ENCODE results near the gene SYNDIG1.

The SYNDIG1 gene

DNA sequence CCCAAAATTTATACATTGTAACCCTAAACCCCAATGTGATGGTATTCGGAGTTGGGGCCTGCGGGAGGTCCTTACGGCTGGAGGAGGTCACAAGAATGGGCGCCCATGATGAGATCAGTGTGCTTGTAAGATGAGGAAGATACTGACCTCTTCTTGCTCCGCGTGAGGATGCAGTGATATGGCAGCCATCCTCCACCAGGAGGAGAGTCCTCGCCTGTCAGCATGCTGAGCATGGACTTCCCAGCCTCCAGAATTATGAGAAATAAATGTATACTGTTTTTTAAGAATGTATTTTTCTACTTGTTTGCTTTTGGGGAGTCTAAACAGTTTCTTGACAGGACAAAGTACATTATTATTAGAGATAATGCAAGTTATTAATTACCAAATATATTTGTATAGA, 8.7 kb upstream of the SYNDIG1 start:
- Histone ChIP-seq H2AFZ (ENCODE audit: low read depth, low read length) (no peak overlapping the region), H3K27me3 (ENCODE audit: control insufficient read depth in 1 of 2, insufficient read depth in 1 of 2, low read length in 2 of 2) (peaks cover 64 to 79% of the 10 kb centered on the region in 2 experiments), H3K36me3 (ENCODE audit: control insufficient read depth in 1 of 2, insufficient read depth in 2 of 2, low read depth in 1 of 2, low read length in 2 of 2) (no peaks in the 10 kb centered on the region), H3K4me1 (ENCODE audit: control insufficient read depth, insufficient read depth, low read depth, low read length) (peaks cover 2% of the 10 kb centered on the region), H4K8ac (ENCODE audit: low read length) (no peak overlapping the region), H3K4ac (ENCODE audit: low read depth in 1 of 2, low read length in 2 of 2) (no peak overlapping the region), H3K9me3 (ENCODE audit: control insufficient read depth, low read length) (no peaks in the 10 kb centered on the region), H3K23ac (ENCODE audit: low read length in 2 of 2) (no peak overlapping the region), H3K4me2 (ENCODE audit: low read length, poor library complexity, severe bottlenecking) (no peak overlapping the region), H2BK15ac (ENCODE audit: low read depth, poor library complexity, severe bottlenecking) (no peak overlapping the region), H3K18ac (ENCODE audit: low read depth in 1 of 2, low read length in 2 of 2) (no peak overlapping the region), H2BK5ac (ENCODE audit: low read depth, low read length, poor library complexity, severe bottlenecking) (no peak overlapping the region), H2BK120ac (ENCODE audit: low read depth, low read length) (no peak overlapping the region), H3K14ac (ENCODE audit: low read length in 2 of 2) (no peak overlapping the region), H3K79me1 (replicated peaks; ENCODE audit: low read length, poor library complexity, severe bottlenecking) (no peaks in the 10 kb centered on the region), H3K27ac (ENCODE audit: low read length, poor library complexity, severe bottlenecking) (no peak overlapping the region), H2BK12ac (ENCODE audit: low read length in 2 of 2) (no peak overlapping the region), H2AK5ac (ENCODE audit: low read length, severe bottlenecking) (no peak overlapping the region), H3K9ac (ENCODE audit: low read length) (no peak overlapping the region), H4K91ac (ENCODE audit: low read length) (no peak overlapping the region), H3K4me3 (ENCODE audit: insufficient read depth in 1 of 2, low read depth in 1 of 2, low read length in 2 of 2) (no peak overlapping the region)
- DNase-seq, result no peak
- WGBS, result 94% methylated on average over 6 of the region's 7 CpGs

DNA sequence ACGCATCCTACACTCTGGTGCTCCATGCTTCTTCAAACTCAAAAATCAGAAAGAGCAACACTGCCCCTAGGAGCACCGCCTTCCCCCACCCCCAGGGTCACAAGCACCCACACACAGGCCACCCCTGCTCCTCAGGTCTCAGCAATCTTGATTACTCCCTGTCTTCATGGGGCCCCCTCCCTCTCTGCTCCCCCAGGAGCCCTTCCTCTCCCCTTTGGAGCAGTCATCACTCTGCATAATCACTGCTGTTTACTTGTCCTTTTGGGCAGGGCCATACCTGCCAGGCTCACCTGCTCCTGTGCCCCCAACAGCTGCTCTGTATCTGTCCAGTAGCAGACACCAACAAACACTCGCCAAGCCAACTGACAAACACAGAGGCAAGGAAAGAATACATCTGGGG, 7.6 kb upstream of the SYNDIG1 start:
- Histone ChIP-seq H4K91ac (ENCODE audit: low read length) (no peak overlapping the region), H3K18ac (ENCODE audit: low read depth in 1 of 2, low read length in 2 of 2) (no peak overlapping the region), H3K79me1 (replicated peaks; ENCODE audit: low read length, poor library complexity, severe bottlenecking) (no peaks in the 10 kb centered on the region), H3K23ac (ENCODE audit: low read length in 2 of 2) (no peak overlapping the region), H3K4me2 (ENCODE audit: low read length, poor library complexity, severe bottlenecking) (no peak overlapping the region), H3K36me3 (ENCODE audit: control insufficient read depth in 1 of 2, insufficient read depth in 2 of 2, low read depth in 1 of 2, low read length in 2 of 2) (no peaks in the 10 kb centered on the region), H4K8ac (ENCODE audit: low read length) (no peak overlapping the region), H3K27me3 (ENCODE audit: control insufficient read depth in 1 of 2, insufficient read depth in 1 of 2, low read length in 2 of 2) (peaks cover 64 to 68% of the 10 kb centered on the region in 2 experiments), H3K9me3 (ENCODE audit: control insufficient read depth, low read length) (no peaks in the 10 kb centered on the region), H3K4ac (ENCODE audit: low read depth in 1 of 2, low read length in 2 of 2) (no peak overlapping the region), H2AFZ (ENCODE audit: low read depth, low read length) (no peak overlapping the region), H2BK5ac (ENCODE audit: low read depth, low read length, poor library complexity, severe bottlenecking) (no peak overlapping the region), H3K9ac (ENCODE audit: low read length) (no peak overlapping the region), H3K4me1 (ENCODE audit: control insufficient read depth, insufficient read depth, low read depth, low read length) (no peaks in the 10 kb centered on the region), H2AK5ac (ENCODE audit: low read length, severe bottlenecking) (no peak overlapping the region), H3K27ac (ENCODE audit: low read length, poor library complexity, severe bottlenecking) (no peak overlapping the region), H2BK15ac (ENCODE audit: low read depth, poor library complexity, severe bottlenecking) (no peak overlapping the region), H3K14ac (ENCODE audit: low read length in 2 of 2) (no peak overlapping the region), H3K4me3 (ENCODE audit: insufficient read depth in 1 of 2, low read depth in 1 of 2, low read length in 2 of 2) (no peak overlapping the region), H2BK12ac (ENCODE audit: low read length in 2 of 2) (no peak overlapping the region), H2BK120ac (ENCODE audit: low read depth, low read length) (no peak overlapping the region)
- DNase-seq, result no peak
- WGBS, result 67% methylated on average over 3 of the region's 3 CpGs

- H3K27me3 ChIP-seq (ENCODE audit: control insufficient read depth in 1 of 2, insufficient read depth in 1 of 2, low read length in 2 of 2), result peaks cover 61 to 66% of the 10 kb centered on the region in 2 experiments
- H2BK120ac ChIP-seq (ENCODE audit: low read depth, low read length), result no peak overlapping the region
- no peak overlapping the region for H3K14ac ChIP-seq (ENCODE audit: low read length in 2 of 2)
- no peak overlapping the region for H3K23ac ChIP-seq (ENCODE audit: low read length in 2 of 2)
- H3K4me2 ChIP-seq (ENCODE audit: low read length, poor library complexity, severe bottlenecking), result no peak overlapping the region
- 54% methylated on average over 3 of the region's 4 CpGs for WGBS
- no peak overlapping the region for H4K91ac ChIP-seq (ENCODE audit: low read length)
- H2AFZ ChIP-seq (ENCODE audit: low read depth, low read length), result no peak overlapping the region
- H3K36me3 ChIP-seq (ENCODE audit: control insufficient read depth in 1 of 2, insufficient read depth in 2 of 2, low read depth in 1 of 2, low read length in 2 of 2), result no peaks in the 10 kb centered on the region
- no peak overlapping the region for H3K18ac ChIP-seq (ENCODE audit: low read depth in 1 of 2, low read length in 2 of 2)
- no peak overlapping the region for H3K9ac ChIP-seq (ENCODE audit: low read length)
- no peak overlapping the region for H4K8ac ChIP-seq (ENCODE audit: low read length)
- no peak overlapping the region for H2BK5ac ChIP-seq (ENCODE audit: low read depth, low read length, poor library complexity, severe bottlenecking)
- no peaks in the 10 kb centered on the region for H3K79me1 ChIP-seq (replicated peaks; ENCODE audit: low read length, poor library complexity, severe bottlenecking)
- H3K4ac ChIP-seq (ENCODE audit: low read depth in 1 of 2, low read length in 2 of 2), result no peak overlapping the region
- no peak overlapping the region for H2BK15ac ChIP-seq (ENCODE audit: low read depth, poor library complexity, severe bottlenecking)
- no peak overlapping the region for H3K4me3 ChIP-seq (ENCODE audit: insufficient read depth in 1 of 2, low read depth in 1 of 2, low read length in 2 of 2)
- no peak overlapping the region for H3K27ac ChIP-seq (ENCODE audit: low read length, poor library complexity, severe bottlenecking)
- no peaks in the 10 kb centered on the region for H3K9me3 ChIP-seq (ENCODE audit: control insufficient read depth, low read length)
- DNase-seq, result no peak
- no peak overlapping the region for H2BK12ac ChIP-seq (ENCODE audit: low read length in 2 of 2)
- no peaks in the 10 kb centered on the region for H3K4me1 ChIP-seq (ENCODE audit: control insufficient read depth, insufficient read depth, low read depth, low read length)
- H2AK5ac ChIP-seq (ENCODE audit: low read length, severe bottlenecking), result no peak overlapping the region
These were observed 6.9 kb upstream of the SYNDIG1 start for GRCh38 chr20:24462460-24463010.

DNA sequence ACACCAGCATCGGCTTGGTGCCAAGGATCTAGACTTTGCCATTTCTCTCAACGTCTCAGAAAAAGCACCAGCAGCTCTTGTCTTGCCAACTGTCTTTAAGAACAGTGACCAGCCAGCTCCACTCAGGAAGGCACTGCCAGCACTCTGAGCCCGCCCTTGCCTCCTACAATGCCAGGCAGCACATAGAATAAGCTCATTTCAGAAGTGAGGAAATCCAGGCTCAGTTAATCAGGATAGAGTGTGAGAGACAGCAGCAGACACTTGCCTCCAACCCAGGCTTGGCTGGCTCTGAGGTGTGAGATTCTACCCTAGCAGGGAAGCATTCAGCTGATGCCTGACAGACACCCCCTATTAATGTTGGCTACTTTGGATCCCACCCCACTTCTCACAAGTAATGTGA, 4.3 kb upstream of the SYNDIG1 start:
- H4K91ac ChIP-seq (ENCODE audit: low read length), result no peak overlapping the region
- no peak overlapping the region for H2BK15ac ChIP-seq (ENCODE audit: low read depth, poor library complexity, severe bottlenecking)
- no peak overlapping the region for H2BK5ac ChIP-seq (ENCODE audit: low read depth, low read length, poor library complexity, severe bottlenecking)
- no peak overlapping the region for H4K8ac ChIP-seq (ENCODE audit: low read length)
- H3K9ac ChIP-seq (ENCODE audit: low read length), result no peak overlapping the region
- H3K9me3 ChIP-seq (ENCODE audit: control insufficient read depth, low read length), result no peaks in the 10 kb centered on the region
- no peak overlapping the region for H3K18ac ChIP-seq (ENCODE audit: low read depth in 1 of 2, low read length in 2 of 2)
- H3K4me2 ChIP-seq (ENCODE audit: low read length, poor library complexity, severe bottlenecking), result no peak overlapping the region
- no peak overlapping the region for H2AK5ac ChIP-seq (ENCODE audit: low read length, severe bottlenecking)
- peaks cover 16% of the 10 kb centered on the region for H3K4me1 ChIP-seq (ENCODE audit: control insufficient read depth, insufficient read depth, low read depth, low read length)
- H3K4me3 ChIP-seq (ENCODE audit: insufficient read depth in 1 of 2, low read depth in 1 of 2, low read length in 2 of 2), result no peak overlapping the region
- no peak overlapping the region for H2AFZ ChIP-seq (ENCODE audit: low read depth, low read length)
- H3K36me3 ChIP-seq (ENCODE audit: control insufficient read depth in 1 of 2, insufficient read depth in 2 of 2, low read depth in 1 of 2, low read length in 2 of 2), result no peaks in the 10 kb centered on the region
- no peaks in the 10 kb centered on the region for H3K79me1 ChIP-seq (replicated peaks; ENCODE audit: low read length, poor library complexity, severe bottlenecking)
- H3K27me3 ChIP-seq (ENCODE audit: control insufficient read depth in 1 of 2, insufficient read depth in 1 of 2, low read length in 2 of 2), result peaks cover 53 to 61% of the 10 kb centered on the region in 2 experiments
- no peak overlapping the region for H3K23ac ChIP-seq (ENCODE audit: low read length in 2 of 2)
- no peak overlapping the region for H3K27ac ChIP-seq (ENCODE audit: low read length, poor library complexity, severe bottlenecking)
- no peak overlapping the region for H3K14ac ChIP-seq (ENCODE audit: low read length in 2 of 2)
- H3K4ac ChIP-seq (ENCODE audit: low read depth in 1 of 2, low read length in 2 of 2), result no peak overlapping the region
- no peak overlapping the region for H2BK12ac ChIP-seq (ENCODE audit: low read length in 2 of 2)
- no peak for DNase-seq
- 63% methylated on average over 3 of the region's 3 CpGs for WGBS
- H2BK120ac ChIP-seq (ENCODE audit: low read depth, low read length), result no peak overlapping the region
